GM12878 (cell line): ENCODE results near the gene OPTC. TPM values are rescaled to one million over a fixed set of nuclear protein-coding genes. Genes with fewer than 3 reads are reported as not detected.

Experiments used
- ATAC-seq: fragments of 200-7000 bp; cut with Tn5 transposase; 3 replicates; pipeline ENCODE4 v1.9.1; 2020; ENCODE audit warnings: mild to moderate bottlenecking, moderate library complexity
- BruUV-seq: library from RNA; stranded (reverse); fragments of 400-500 nt; replicated peaks from 2 replicates; lab custom pipeline; 2021; lab: Mats Ljungman, UMichigan
- CTCF ChIA-PET: fragments of 300-600 bp; sonication (Branson Sonifier 250); formaldehyde crosslinking; extraction: SDS; loops from one replicate; lab custom pipeline; 2021; ENCODE audit warnings: inconsistent platforms; lab: Yijun Ruan, JAX
- POLR2A ChIA-PET: fragments of 350-600 bp; formaldehyde crosslinking; extraction: SDS; loops from one replicate; lab custom pipeline; 2021; ENCODE audit warnings: inconsistent platforms; lab: Charles Lee
- RAD21 ChIA-PET: fragments of 300-600 bp; sonication (Branson Sonifier 250); formaldehyde crosslinking; loops from one replicate; lab custom pipeline; 2023; ENCODE audit warnings: antibody characterized with exemption; ENCODE audit not compliant: unreplicated experiment; lab: Charles Lee
- SMC1A ChIA-PET: fragments of 300-600 bp; sonication (Branson Sonifier 250); formaldehyde crosslinking; loops from one replicate; lab custom pipeline; 2023; ENCODE audit not compliant: unreplicated experiment, uncharacterized antibody; lab: Charles Lee
- DNase-seq: peaks from one replicate; pipeline ENCODE4 v3.0.0-alpha.2; 2011; ENCODE audit warnings: low read depth, low spot score
- FAIRE-seq: peaks from 3 replicates; lab custom pipeline; 2011; peaks lifted over from hg19 to GRCh38; lab: Jason Lieb, UNC
- H2AFZ ChIP-seq: 2 replicates; pipeline ENCODE4 v1.6.0; 2011; ENCODE audit warnings: low read depth, low read length, control low read depth; ENCODE audit not compliant: control insufficient read depth
- H3K27ac ChIP-seq: 2 replicates; pipeline ENCODE4 v1.5.1; 2011; ENCODE audit warnings: control low read depth; ENCODE audit not compliant: control insufficient read depth, insufficient read depth
- H3K27me3 ChIP-seq, 2 experiments: replicated peaks in 1 of 2; 2 replicates each; pipeline versions ENCODE4 v1.6.0 to v1.6.1; 2011; ENCODE audit warnings: low read length in 1 of 2; ENCODE audit not compliant: control insufficient read depth in 2 of 2, insufficient read depth in 2 of 2
- H3K36me3 ChIP-seq, 2 experiments: 2 replicates each; pipeline ENCODE4 v1.5.1; 2011; ENCODE audit warnings: low read length in 1 of 2; ENCODE audit not compliant: control insufficient read depth in 2 of 2, insufficient read depth in 2 of 2
- H3K4me1 ChIP-seq: 2 replicates; pipeline ENCODE4 v1.6.1; 2011; ENCODE audit warnings: mild to moderate bottlenecking, low read length, moderate library complexity, mixed read lengths; ENCODE audit not compliant: control insufficient read depth, insufficient read depth
- H3K4me2 ChIP-seq: 2 replicates; pipeline ENCODE4 v1.6.0; 2011; ENCODE audit warnings: control low read depth; ENCODE audit not compliant: control insufficient read depth, insufficient read depth
- H3K4me3 ChIP-seq: fragments of 200-600 bp; sonication (generic); 2 replicates; pipeline ENCODE4 v1.5.1; 2016
- H3K79me2 ChIP-seq: 2 replicates; pipeline ENCODE4 v1.6.0; 2011; ENCODE audit warnings: low read length; ENCODE audit not compliant: control insufficient read depth, insufficient read depth
- H3K9ac ChIP-seq: 2 replicates; pipeline ENCODE4 v1.8.0; 2011; ENCODE audit warnings: low read length, control low read depth, mixed read lengths; ENCODE audit not compliant: control insufficient read depth, insufficient read depth
- H3K9me3 ChIP-seq: replicated peaks from 3 replicates; pipeline ENCODE4 v1.5.1; 2011; ENCODE audit warnings: mild to moderate bottlenecking, low read length; ENCODE audit not compliant: control insufficient read depth, insufficient read depth
- H4K20me1 ChIP-seq: 2 replicates; pipeline ENCODE4 v1.6.0; 2011; ENCODE audit not compliant: control insufficient read depth, insufficient read depth
- ATF7 ChIP-seq: fragments of 450-650 bp; IDR thresholded peaks from 2 replicates; pipeline ENCODE4 v1.6.1; 2016; ENCODE audit warnings: low read depth, mild to moderate bottlenecking
- BHLHE40 ChIP-seq, 2 experiments: fragments of 450-650 bp in 1 of 2; IDR thresholded peaks; 2 replicates each; pipeline ENCODE4 v1.6.1; 2011 to 2017; ENCODE audit warnings: low read depth in 2 of 2, borderline replicate concordance in 1 of 2, improper control_type of control experiment in 1 of 2, low read length in 1 of 2, mild to moderate bottlenecking in 1 of 2
- EGR1 ChIP-seq, 2 experiments: IDR thresholded peaks; 1 replicate in 1 of 2; 2 replicates in 1 of 2; pipeline ENCODE4 v1.6.1; 2011 to 2012; ENCODE audit warnings: low read depth in 2 of 2, low read length in 2 of 2, borderline replicate concordance in 1 of 2, mild to moderate bottlenecking in 1 of 2, moderate library complexity in 1 of 2
- GATAD2B ChIP-seq: fragments of 450-650 bp; conservative IDR thresholded peaks from 2 replicates; pipeline ENCODE4 v1.6.1; 2017; ENCODE audit warnings: low read depth, mild to moderate bottlenecking, moderate library complexity
- MAX ChIP-seq: IDR thresholded peaks from 2 replicates; pipeline ENCODE4 v1.6.1; 2012; ENCODE audit warnings: low read depth, low read length, improper control_type of control experiment
- POLR2AphosphoS2 ChIP-seq: IDR thresholded peaks from 2 replicates; pipeline ENCODE4 v1.6.1; 2011; ENCODE audit warnings: low read depth, mild to moderate bottlenecking, low read length, improper control_type of control experiment, moderate library complexity
- SIX5 ChIP-seq: IDR thresholded peaks from 2 replicates; pipeline ENCODE4 v1.6.1; 2011; ENCODE audit warnings: mild to moderate bottlenecking, low read depth, low read length, moderate library complexity; ENCODE audit not compliant: severe bottlenecking
- whole genome bisulfite sequencing: methylation state at CpG from one replicate; pipeline ENCODE4 v1.1.6; 2016; ENCODE audit warnings: low lambda C conversion rate; ENCODE audit not compliant: insufficient replicate concordance, insufficient coverage; ENCODE audit errors: missing lambda C conversion rate; 5-methylcytosine and 5-hydroxymethylcytosine counted together
- in situ Hi-C: fragments of 300-500 bp; cut with MboI; formaldehyde crosslinking; loops from 9 replicates; pipeline ENCODE4 v1.14.3; 2018; ENCODE audit warnings: mixed read lengths
- intact Hi-C: fragments of 100-400 bp; cut with micrococcal nuclease; formaldehyde crosslinking; loops from one replicate; pipeline ENCODE4 v1.14.2; 2022; ENCODE audit not compliant: unreplicated experiment
- polyA plus RNA-seq, 11 experiments: library from polyadenylated mRNA; depleted of rRNA in 4 of 11; unstranded in 6 of 11; stranded (reverse) in 5 of 11; fragments of >200 nt; fragmentation: Nextera tagmentation in 4 of 11; fragmentation: Illumina TruSeq in 1 of 11; extraction: Ambion mirVana in 4 of 11; extraction: Trizol in 1 of 11; gene quantifications; 1 replicate in 1 of 11; 2 replicates in 10 of 11; pipeline versions ENCODE4 v1.2.1 to v1.2.3, GENCODE V29; 2011 to 2016; ENCODE audit warnings: inconsistent platforms in 2 of 11, missing spikeins in 2 of 11, low read depth in 1 of 11
- total RNA-seq, 4 experiments: library from RNA; depleted of rRNA in 3 of 4; stranded (reverse); fragments of >200 nt in 3 of 4; fragmentation: Illumina TruSeq in 1 of 4; extraction: Trizol in 1 of 4; gene quantifications; 2 replicates each; pipeline versions ENCODE4 v1.2.1 to v1.2.3, GENCODE V29; 2013 to 2021

OPTC gene
- total and polyA plus RNA-seq, 10 of the 15 experiments (the other 5 are each of a cell fraction or from before 2014, with no cell fraction given): not detected

- no peak for FAIRE-seq
- Histone ChIP-seq H3K4me1 (no peaks in the 10 kb centered on the region), H3K79me2 (no peaks in the 10 kb centered on the region), H4K20me1 (no peaks in the 10 kb centered on the region), H3K9me3 (no peaks in the 10 kb centered on the region), H3K36me3 (no peaks in the 10 kb centered on the region), H3K4me2 (no peak overlapping the region), H3K27ac (no peak overlapping the region), H3K9ac (no peak overlapping the region), H2AFZ (no peak overlapping the region), H3K27me3 (peaks cover 0 to 2% of the 10 kb centered on the region in 2 experiments; a peak in 1 of 4 replicates), H3K4me3 (no peak overlapping the region)
- in situ Hi-C loops: no loop called here
- CTCF ChIA-PET: interaction anchor here (1.4 kb wide), 1 partner anchor 15 kb away, joined by 5 read pairs; no protein-coding TSS in a partner anchor
- RAD21 ChIA-PET: no interaction called here
- 28% methylated on average over 10 of the region's 10 CpGs for WGBS
- no peak for ATAC-seq
- BruUV-seq: no TSS peak
- SMC1A ChIA-PET: no interaction called here
- intact Hi-C loops: no loop called here
- no peak for TF ChIP-seq ATF7
- no peak for TF ChIP-seq GATAD2B
- TF ChIP-seq BHLHE40 (IDR thresholded peaks at IDR 0.05; ENCODE audit: borderline replicate concordance in 1 of 2, low read depth in 2 of 2, low read length in 1 of 2): no peak
- no peak for TF ChIP-seq EGR1 (IDR thresholded peaks at IDR 0.05; ENCODE audit: borderline replicate concordance in 1 of 2, low read depth in 2 of 2, low read length in 2 of 2)
- TF ChIP-seq MAX: no peak
- TF ChIP-seq POLR2AphosphoS2: no peak
- no peak for TF ChIP-seq SIX5
- no peak for DNase-seq
- POLR2A ChIA-PET: no interaction called here
These were observed 25.3 kb downstream of the OPTC start for GRCh38 chr1:203519053-203519840.
